AG20443 (cell line): ENCODE data around the gene CTDSP2.
"Not testable (repeated sequence)": the region's sequence is repeated elsewhere in the genome, so short reads cannot be mapped to it uniquely, and the experiment has no call there.

Experiments used
- DNase-seq: peaks from one replicate; pipeline ENCODE4 v3.0.0; 2012; ENCODE audit warnings: low spot score, mixed read lengths

CTDSP2 gene

DNA sequence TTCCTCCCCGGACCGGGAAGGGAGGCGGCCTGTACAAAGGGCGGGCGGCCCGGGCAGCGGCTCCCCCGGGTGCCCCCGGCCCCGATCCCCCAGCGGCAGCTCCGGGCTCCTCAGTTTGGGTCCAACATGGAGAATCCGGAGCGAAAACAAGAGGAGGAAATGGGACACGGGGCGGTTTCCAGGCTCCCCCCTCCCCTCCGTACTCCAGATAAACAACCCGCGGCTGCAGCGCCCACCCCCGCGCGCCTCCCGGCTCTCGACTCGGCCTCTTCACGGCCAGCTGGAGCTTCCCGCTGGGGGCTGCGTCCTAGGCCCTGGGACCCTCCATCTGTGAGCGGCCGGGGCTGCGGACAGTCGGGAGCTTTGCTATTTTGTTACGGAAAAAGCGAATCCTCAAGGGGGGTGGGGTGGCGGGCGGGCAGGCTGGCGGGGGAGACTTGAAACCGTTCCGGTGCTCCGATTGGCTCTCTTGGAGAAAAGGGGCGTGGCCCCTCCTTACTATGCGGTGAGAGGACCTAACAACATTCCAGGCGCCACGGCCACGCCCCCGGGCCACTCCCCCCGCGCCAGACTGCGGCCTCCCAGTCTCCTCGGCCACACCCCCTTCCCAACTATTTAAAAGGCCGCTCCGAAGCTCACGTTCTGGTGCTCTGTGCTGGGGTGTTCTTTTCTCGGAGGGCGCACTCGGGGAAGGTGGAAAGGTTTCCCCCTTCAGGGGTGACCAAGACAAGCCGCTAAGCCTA lies at the start of gene CTDSP2:
Gene CTDSP2 (minus strand): TSS at position 153 of the 743 bp plus-strand sequence. CDS start 294 bp downstream, outside the sequence.
- peak; percentile 100 for DNase-seq

- no peak for DNase-seq
These were observed 49.5 kb upstream of the CTDSP2 start for GRCh38 chr12:57896115-57896433.

DNA sequence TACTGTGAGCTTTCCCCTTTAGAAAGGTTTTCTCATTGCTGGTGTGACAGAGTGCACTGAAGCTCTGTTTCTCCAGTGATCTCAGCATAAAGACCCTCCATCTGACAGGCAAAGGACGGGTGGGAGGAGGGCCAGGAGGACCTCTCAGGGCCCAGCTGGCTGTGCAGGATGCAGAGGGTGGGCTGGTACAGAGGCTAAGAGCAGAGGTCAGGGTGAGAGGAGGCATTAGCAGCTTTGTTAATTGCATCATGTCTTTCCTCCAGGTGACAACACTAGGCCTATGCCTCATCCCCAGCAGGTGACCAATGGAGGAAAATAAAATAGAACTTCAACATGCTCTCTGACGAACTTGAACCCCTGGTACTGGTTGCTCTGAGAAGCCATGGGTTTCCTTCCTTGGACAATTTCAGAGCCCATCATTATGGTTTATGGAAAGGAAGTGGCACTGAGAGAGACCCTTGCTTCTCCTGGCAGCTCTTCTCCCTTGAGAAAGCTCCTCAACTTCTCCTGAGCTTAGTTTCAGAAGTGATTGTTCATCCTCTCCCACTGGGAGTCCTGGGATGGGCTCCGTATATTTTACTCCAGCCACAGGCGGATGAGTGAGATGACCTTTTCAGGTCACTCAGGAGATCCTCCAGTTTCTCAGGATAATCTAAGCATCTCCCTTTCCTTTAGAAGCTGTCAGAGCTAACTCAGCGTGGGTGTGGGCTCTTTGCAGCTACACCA lies 49.0 kb upstream of the CTDSP2 start:
- DNase-seq: no peak

- no peak for DNase-seq
These were observed 48.1 kb upstream of the CTDSP2 start for GRCh38 chr12:57894399-57895292.

- DNase-seq: peak; percentile 79
These were observed 47.2 kb upstream of the CTDSP2 start for GRCh38 chr12:57893431-57894353.

DNA sequence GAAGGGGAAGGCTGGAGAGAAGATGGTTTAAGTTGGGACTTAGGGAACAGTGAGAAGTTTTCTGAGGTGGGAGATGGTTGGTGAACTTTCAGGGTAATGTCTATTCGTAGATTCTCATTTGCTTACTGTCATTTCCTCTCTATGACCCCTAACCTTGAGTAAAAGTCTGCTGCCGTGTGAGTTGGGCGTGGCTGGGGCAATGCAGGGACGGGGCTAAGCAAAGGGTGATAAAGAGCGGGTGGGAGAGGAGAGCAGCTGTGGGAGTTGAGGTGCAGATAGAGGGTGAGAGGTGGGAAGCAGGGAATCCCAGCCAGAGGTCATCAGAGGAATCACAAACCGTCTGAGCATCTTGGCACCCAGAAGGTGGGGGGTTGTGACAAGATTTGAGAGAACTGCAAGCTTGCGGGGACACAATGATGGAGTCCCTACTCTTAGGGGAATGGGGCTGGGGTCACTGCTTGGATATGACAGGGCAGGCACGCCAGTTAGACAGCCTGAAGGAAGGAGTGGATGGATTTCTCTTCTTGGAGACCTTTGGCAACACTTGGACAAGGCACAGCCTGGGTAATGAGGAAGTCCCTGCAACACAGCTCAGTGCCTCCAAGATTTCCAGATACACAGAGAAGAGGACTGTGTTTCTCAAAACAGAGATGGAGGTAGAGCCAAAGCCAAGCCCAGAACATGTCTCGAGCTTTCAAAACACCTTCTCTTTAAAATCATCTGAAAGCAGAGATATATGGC lies 45.9 kb upstream of the CTDSP2 start:
- DNase-seq: no peak

DNA sequence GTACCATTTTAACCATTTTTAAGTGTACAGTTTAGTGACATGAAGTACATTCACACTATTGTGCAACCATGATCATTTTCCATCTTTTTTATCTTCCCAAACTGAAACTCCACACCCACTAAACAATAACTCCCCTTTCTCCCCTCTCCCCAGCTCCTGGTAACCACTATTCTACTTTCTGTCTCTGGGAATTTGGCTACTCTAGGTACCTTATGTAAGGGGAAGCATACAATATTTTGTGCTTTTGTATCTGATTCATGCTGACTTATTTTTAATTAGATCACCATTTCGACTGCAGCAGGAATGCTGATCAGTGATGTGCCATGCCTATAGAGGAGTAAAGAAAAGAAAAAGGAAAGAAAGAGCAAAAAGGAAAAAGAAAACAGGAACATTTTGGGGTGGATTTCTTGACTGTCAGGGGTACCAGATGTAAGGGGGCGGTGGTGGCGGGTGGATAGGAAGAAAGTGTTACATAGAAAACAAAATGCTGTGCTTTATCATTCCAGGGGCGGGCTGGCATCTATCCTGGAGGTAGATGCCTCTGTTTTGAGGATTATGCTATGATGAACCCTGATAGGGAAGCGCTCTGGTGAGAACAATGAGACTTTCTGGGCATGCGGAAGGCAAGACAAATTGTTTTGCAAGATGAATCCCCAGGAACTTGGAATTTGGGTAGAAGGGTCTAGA lies 45.2 kb upstream of the CTDSP2 start:
- DNase-seq: no peak

GRCh38 chr12:57890191-57891115 lies 43.9 kb upstream of the CTDSP2 start:
- no peak for DNase-seq

DNA sequence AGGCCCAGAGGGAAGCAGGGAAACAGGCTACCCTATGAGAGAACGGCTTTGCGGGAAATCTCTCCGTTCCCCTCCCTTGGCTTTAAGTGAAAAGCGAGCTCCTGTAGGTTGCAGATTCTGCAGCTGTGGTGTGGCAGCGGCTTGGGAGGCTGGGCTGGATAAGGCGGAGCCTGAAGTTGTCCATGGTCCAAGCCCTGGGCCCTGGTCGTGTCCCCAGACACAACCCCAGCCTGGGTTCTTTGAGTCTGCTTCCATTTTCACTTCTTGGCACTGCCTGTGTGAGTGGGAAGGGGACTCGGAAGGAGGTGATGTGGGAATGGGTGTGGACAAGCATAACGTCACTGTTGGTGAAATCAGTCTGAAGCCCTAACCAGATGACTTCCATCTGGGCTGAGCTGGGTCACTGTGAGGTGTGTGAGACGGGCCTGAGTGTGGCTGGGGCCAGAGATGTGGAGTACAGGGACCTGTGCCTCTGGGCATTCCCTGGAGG lies 43.0 kb upstream of the CTDSP2 start:
- peak; percentile 82 for DNase-seq

- DNase-seq: peak; percentile 46
These were observed 42.1 kb upstream of the CTDSP2 start for GRCh38 chr12:57888409-57889157.

DNA sequence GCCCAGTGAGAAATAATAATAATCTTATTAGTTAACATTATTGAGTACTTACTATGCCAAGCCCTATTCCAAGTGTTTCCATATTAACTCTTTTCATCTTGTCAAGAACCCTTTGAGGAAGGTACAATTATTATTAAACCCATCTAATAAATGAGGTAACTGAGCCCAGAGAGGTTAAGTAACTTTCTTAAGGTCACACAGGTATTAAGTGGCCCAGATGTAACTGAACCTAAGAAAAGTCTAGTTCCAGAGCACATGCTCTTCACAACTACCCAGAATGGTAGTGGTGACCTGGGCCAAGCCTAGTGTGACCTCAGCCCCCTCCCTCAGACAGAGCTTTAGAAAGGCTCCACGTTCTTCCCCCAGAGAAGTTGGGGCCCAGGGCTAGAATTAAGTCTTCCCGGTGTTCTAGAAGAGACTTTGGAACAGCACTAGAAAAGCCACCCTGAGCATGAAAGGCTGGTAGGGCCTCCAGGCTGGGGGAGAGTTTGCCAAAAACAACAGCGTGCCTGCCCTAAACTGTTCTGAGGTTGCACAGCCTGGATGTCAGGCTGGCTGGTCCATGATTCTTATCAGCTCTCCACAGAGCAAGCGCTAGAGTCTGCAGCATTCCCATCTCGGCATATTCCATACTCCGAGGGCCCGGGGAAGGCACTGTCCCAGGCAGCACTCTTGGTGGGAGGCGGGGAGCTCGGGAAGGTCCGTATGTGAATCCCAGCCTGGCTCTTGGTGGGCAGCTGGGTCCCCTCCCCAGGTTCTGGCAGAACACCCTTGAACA lies 41.3 kb upstream of the CTDSP2 start:
- DNase-seq: peak; percentile 63

DNA sequence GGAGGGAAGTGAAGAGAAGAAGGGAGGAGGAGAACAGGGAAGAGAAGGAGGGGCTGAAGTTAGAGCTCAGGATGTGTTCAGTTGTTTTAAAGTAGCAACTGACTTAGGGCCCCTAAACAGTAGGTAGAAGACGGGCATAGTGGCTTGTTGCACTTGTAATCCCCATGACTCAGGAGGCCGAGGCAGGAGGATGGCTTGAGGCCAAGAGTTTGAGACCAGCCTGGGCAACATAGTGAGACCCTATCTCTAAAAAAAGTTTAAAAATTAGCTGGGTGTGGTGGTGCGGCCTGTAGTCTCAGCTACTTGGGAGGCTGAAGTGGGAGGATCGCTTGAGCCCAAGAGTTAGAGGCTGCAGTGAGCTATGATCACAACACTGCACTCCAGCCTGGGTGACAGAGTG lies 40.4 kb upstream of the CTDSP2 start:
- not testable (repeated sequence) for DNase-seq

GRCh38 chr12:57886542-57886941 lies 40.0 kb upstream of the CTDSP2 start:
- DNase-seq: no peak

GRCh38 chr12:57885207-57885606 lies 38.7 kb upstream of the CTDSP2 start:
- DNase-seq: no peak

- no peak for DNase-seq
These were observed 37.2 kb upstream of the CTDSP2 start for GRCh38 chr12:57883700-57884099.

- no peak for DNase-seq
These were observed 36.5 kb upstream of the CTDSP2 start for GRCh38 chr12:57883057-57883456.

DNA sequence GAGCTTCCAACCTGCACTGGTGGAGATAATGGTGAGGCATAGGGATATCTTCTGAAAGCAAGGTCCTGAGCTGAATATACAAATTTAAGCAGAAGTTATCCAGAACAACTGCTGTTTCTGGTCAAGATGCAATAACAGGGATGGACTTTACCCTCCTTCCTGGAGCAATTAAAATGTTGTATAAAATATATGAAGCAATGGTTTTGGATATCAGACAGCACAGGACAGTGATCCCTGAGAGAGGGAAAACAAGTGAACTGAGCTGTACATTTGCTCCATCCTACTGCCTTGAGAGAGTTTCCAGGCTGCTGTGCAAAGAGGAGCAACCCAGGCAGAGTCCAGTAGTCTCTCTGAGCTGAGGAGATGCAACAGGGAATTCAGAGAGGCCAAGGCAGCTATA lies 36.0 kb upstream of the CTDSP2 start:
- DNase-seq: no peak
